PC-3 (cell line): Measurements from ENCODE around the gene MRGPRX1. TPM values are rescaled to one million over a fixed set of nuclear protein-coding genes. Genes with fewer than 3 reads are reported as not detected.

Experiments used
- ATAC-seq: fragments of 200-7000 bp; cut with Tn5 transposase; 2 replicates; pipeline ENCODE4 v1.9.1; 2020; ENCODE audit warnings: mild to moderate bottlenecking, moderate library complexity
- BruUV-seq: library from RNA; stranded (reverse); fragments of 400-500 nt; replicated peaks from 2 replicates; lab custom pipeline; 2021; lab: Mats Ljungman, UMichigan
- CTCF ChIA-PET: fragments of 300-600 bp; sonication (Branson Sonifier 250); formaldehyde crosslinking; loops from one replicate; lab custom pipeline; 2022; ENCODE audit warnings: antibody characterized with exemption; lab: Charles Lee
- POLR2A ChIA-PET: fragments of 300-600 bp; sonication (Branson Sonifier 250); formaldehyde crosslinking; loops from one replicate; lab custom pipeline; 2022; ENCODE audit warnings: antibody characterized with exemption; ENCODE audit not compliant: unreplicated experiment; lab: Charles Lee
- DNase-seq: peaks from one replicate; pipeline ENCODE4 v3.0.0-alpha.2; 2015
- H2AFZ ChIP-seq: fragments of 300-600 bp; sonication (generic); 2 replicates; pipeline ENCODE4 v1.6.0; 2016; ENCODE audit warnings: antibody characterized with exemption, low read length
- H3F3A ChIP-seq: fragments of 300-600 bp; sonication (generic); one replicate; pipeline ENCODE4 v1.6.0; 2017; ENCODE audit warnings: antibody characterized with exemption, low read length, control low read depth, mild to moderate bottlenecking; ENCODE audit not compliant: unreplicated experiment
- H3K27ac ChIP-seq: fragments of 300-600 bp; sonication (generic); 2 replicates; pipeline ENCODE4 v1.5.1; 2016; ENCODE audit warnings: mild to moderate bottlenecking, low read length
- H3K27me3 ChIP-seq: fragments of 300-600 bp; sonication (generic); 2 replicates; pipeline ENCODE4 v1.6.1; 2016; ENCODE audit warnings: low read length, mixed read lengths
- H3K36me3 ChIP-seq: fragments of 300-600 bp; sonication (generic); 2 replicates; pipeline ENCODE4 v1.6.1; 2016; ENCODE audit warnings: low read depth, mixed run types, low read length, mixed read lengths
- H3K4me1 ChIP-seq: fragments of 300-600 bp; sonication (generic); 2 replicates; pipeline ENCODE4 v1.5.1; 2016; ENCODE audit warnings: low read length; ENCODE audit not compliant: insufficient read depth
- H3K4me2 ChIP-seq: fragments of 300-600 bp; sonication (generic); 2 replicates; pipeline ENCODE4 v1.6.0; 2016; ENCODE audit warnings: low read length
- H3K4me3 ChIP-seq: fragments of 300-600 bp; sonication (generic); 2 replicates; pipeline ENCODE4 v1.5.1; 2016; ENCODE audit warnings: mild to moderate bottlenecking, low read length, mixed read lengths
- H3K79me2 ChIP-seq: fragments of 300-600 bp; sonication (generic); 2 replicates; pipeline ENCODE4 v1.6.1; 2017; ENCODE audit warnings: low read length, mixed read lengths
- H3K9ac ChIP-seq: fragments of 300-600 bp; sonication (generic); 2 replicates; pipeline ENCODE4 v1.6.0; 2016; ENCODE audit warnings: mild to moderate bottlenecking, low read length
- H3K9me2 ChIP-seq: fragments of 300-600 bp; sonication (generic); replicated peaks from 2 replicates; pipeline ENCODE4 v1.6.1; 2016; ENCODE audit warnings: mixed run types, low read length, mixed read lengths
- H3K9me3 ChIP-seq: fragments of 300-600 bp; sonication (generic); 2 replicates; pipeline ENCODE4 v1.6.1; 2016; ENCODE audit warnings: low read length, mixed read lengths
- H4K20me1 ChIP-seq: fragments of 300-600 bp; sonication (generic); 2 replicates; pipeline ENCODE4 v1.6.1; 2016; ENCODE audit warnings: low read length, mixed read lengths
- CTCF ChIP-seq: fragments of 300-600 bp; sonication (generic); conservative IDR thresholded peaks from 2 replicates; pipeline ENCODE4 v1.5.1; 2017; ENCODE audit warnings: antibody characterized with exemption, low read depth, mild to moderate bottlenecking, low read length
- EZH2 ChIP-seq: fragments of 300-600 bp; sonication (generic); IDR thresholded peaks from one replicate; pipeline ENCODE4 v1.6.1; 2017; ENCODE audit warnings: antibody characterized with exemption, mild to moderate bottlenecking, low read length; ENCODE audit not compliant: unreplicated experiment
- EZH2phosphoT487 ChIP-seq: fragments of 300-600 bp; sonication (generic); IDR thresholded peaks from 2 replicates; pipeline ENCODE4 v1.6.1; 2018; ENCODE audit warnings: mild to moderate bottlenecking, antibody characterized with exemption, low read length, borderline replicate concordance
- intact Hi-C: fragments of 100-400 bp; cut with micrococcal nuclease; formaldehyde crosslinking; loops from 2 replicates; pipeline ENCODE4 v1.9.0; 2023
- total RNA-seq: library from RNA; depleted of rRNA; stranded (reverse); fragments of >200 nt; gene quantifications from 2 replicates; pipeline ENCODE4 v1.2.3, GENCODE V29; 2014

Gene MRGPRX1
- total RNA-seq, 1 experiment from 2014 or later: not detected

GRCh38 chr11:18981897-18982296, 42.7 kb upstream of the MRGPRX1 start:
- POLR2A ChIA-PET: no interaction called here
- intact Hi-C loops: no loop called here
- CTCF ChIA-PET: no interaction called here
- Histone ChIP-seq H3K4me1 (peaks cover 8% of the 10 kb centered on the region), H3K27me3 (no peaks in the 10 kb centered on the region), H4K20me1 (no peaks in the 10 kb centered on the region), H3K9me2 (no peaks in the 10 kb centered on the region), H2AFZ (no peak overlapping the region), H3K9ac (no peak overlapping the region), H3K4me2 (no peak overlapping the region), H3K27ac (no peak overlapping the region), H3F3A (no peaks in the 10 kb centered on the region), H3K9me3 (no peaks in the 10 kb centered on the region), H3K4me3 (no peak overlapping the region), H3K36me3 (no peaks in the 10 kb centered on the region), H3K79me2 (no peaks in the 10 kb centered on the region)
- TF ChIP-seq CTCF: no peak
- no peak for TF ChIP-seq EZH2
- TF ChIP-seq EZH2phosphoT487: no peak
- no TSS peak for BruUV-seq
- ATAC-seq (no peak), DNase-seq (no peak)

GRCh38 chr11:18974192-18974591, 35.0 kb upstream of the MRGPRX1 start:
- Histone ChIP-seq H3K9ac (no peak overlapping the region), H3K79me2 (no peaks in the 10 kb centered on the region), H3F3A (no peaks in the 10 kb centered on the region), H3K4me2 (0 out of 2 replicates have a peak overlapping the region, but pooled peaks have one; percentile 1), H3K27ac (no peak overlapping the region), H3K9me2 (no peaks in the 10 kb centered on the region), H4K20me1 (no peaks in the 10 kb centered on the region), H3K27me3 (0 out of 2 replicates have a peak, but pooled peaks cover 6% of the 10 kb centered on the region), H2AFZ (no peak overlapping the region), H3K4me3 (no peak overlapping the region), H3K4me1 (no peaks in the 10 kb centered on the region; the same call in 1 of the 2 replicates), H3K36me3 (no peaks in the 10 kb centered on the region), H3K9me3 (no peaks in the 10 kb centered on the region)
- ChIA-PET POLR2A (no interaction called here), CTCF (no interaction called here)
- no TSS peak for BruUV-seq
- no peak for TF ChIP-seq EZH2
- TF ChIP-seq CTCF: no peak
- no peak for TF ChIP-seq EZH2phosphoT487
- intact Hi-C loops: no loop called here
- ATAC-seq: no peak
- DNase-seq: peak; percentile 21

GRCh38 chr11:18972336-18972735, 33.1 kb upstream of the MRGPRX1 start:
- H3F3A ChIP-seq: no peaks in the 10 kb centered on the region
- H3K36me3 ChIP-seq: no peaks in the 10 kb centered on the region
- H4K20me1 ChIP-seq: no peaks in the 10 kb centered on the region
- no peaks in the 10 kb centered on the region; the same call in 1 of the 2 replicates for H3K4me1 ChIP-seq
- no peak overlapping the region for H3K27ac ChIP-seq
- POLR2A ChIA-PET: no interaction called here
- 0 out of 2 replicates have a peak, but pooled peaks cover 6% of the 10 kb centered on the region for H3K27me3 ChIP-seq
- no peaks in the 10 kb centered on the region for H3K79me2 ChIP-seq
- H3K4me2 ChIP-seq: no peak overlapping the region
- H3K9me2 ChIP-seq: no peaks in the 10 kb centered on the region
- H3K9me3 ChIP-seq: no peaks in the 10 kb centered on the region
- no TSS peak for BruUV-seq
- CTCF ChIA-PET: no interaction called here
- DNase-seq: no peak
- no peak for ATAC-seq
- no peak overlapping the region for H3K9ac ChIP-seq
- no peak overlapping the region for H3K4me3 ChIP-seq
- TF ChIP-seq EZH2phosphoT487: no peak
- no peak for TF ChIP-seq CTCF
- TF ChIP-seq EZH2: no peak
- no peak overlapping the region for H2AFZ ChIP-seq
- intact Hi-C loops: no loop called here
